Measurements from ENCODE around the gene ZNF620.

- TF ChIP-seq, protein P1, sequence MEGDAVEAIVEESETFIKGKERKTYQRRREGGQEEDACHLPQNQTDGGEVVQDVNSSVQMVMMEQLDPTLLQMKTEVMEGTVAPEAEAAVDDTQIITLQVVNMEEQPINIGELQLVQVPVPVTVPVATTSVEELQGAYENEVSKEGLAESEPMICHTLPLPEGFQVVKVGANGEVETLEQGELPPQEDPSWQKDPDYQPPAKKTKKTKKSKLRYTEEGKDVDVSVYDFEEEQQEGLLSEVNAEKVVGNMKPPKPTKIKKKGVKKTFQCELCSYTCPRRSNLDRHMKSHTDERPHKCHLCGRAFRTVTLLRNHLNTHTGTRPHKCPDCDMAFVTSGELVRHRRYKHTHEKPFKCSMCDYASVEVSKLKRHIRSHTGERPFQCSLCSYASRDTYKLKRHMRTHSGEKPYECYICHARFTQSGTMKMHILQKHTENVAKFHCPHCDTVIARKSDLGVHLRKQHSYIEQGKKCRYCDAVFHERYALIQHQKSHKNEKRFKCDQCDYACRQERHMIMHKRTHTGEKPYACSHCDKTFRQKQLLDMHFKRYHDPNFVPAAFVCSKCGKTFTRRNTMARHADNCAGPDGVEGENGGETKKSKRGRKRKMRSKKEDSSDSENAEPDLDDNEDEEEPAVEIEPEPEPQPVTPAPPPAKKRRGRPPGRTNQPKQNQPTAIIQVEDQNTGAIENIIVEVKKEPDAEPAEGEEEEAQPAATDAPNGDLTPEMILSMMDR (IDR thresholded peaks at IDR 0.05) = no peak
- TF ChIP-seq POLR2A (IDR thresholded peaks at IDR 0.05) = no peak
These were observed 44.7 kb upstream of the ZNF620 start for GRCh38 chr3:40461161-40461560.

Data from Peyer's patch (tissue), 4 donors.